ENCODE results near the gene DCAF7.

- TF ChIP-seq POLR2A (IDR thresholded peaks at IDR 0.05) (no peak), CTCF (IDR thresholded peaks at IDR 0.05) (no peak)
Measured at GRCh38 chr17:63503341-63503705, 47.0 kb upstream of the DCAF7 start.
